ENCODE data around the gene PARD6A.

PARD6A gene

GRCh38 chr16:67653789-67654402 lies 6.9 kb upstream of the PARD6A start:
- DNase-seq (ENCODE audit: low read depth in 3 of 3), result no peak

GRCh38 chr16:67654403-67654911 lies 6.3 kb upstream of the PARD6A start:
- no peak for DNase-seq (ENCODE audit: low read depth in 3 of 3)

DNA sequence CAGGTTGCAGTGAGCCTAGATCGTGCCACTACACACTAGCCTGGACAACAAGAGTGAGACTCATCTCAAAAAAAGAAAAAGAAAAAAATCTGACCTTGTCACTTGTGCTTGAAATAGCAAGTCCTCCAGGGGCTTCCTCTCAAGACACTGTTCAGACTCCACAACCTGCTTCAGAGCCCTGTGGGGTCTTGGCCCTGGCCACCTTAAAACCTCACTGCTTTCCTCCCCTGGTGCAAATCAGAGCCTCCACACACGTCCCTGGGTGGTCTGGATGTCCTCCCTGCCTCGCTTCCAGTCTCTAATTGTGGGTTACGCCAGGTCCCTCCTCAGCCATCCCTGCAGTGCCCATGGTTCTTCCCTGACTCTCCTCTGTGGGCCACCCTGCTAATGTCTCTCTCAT lies 5.4 kb upstream of the PARD6A start:
- DNase-seq (ENCODE audit: low read depth in 3 of 3), result no peak

- DNase-seq (ENCODE audit: low read depth in 3 of 3), result no peak
Observed at GRCh38 chr16:67656344-67657016, 4.3 kb upstream of the PARD6A start.

GRCh38 chr16:67657017-67657608 lies 3.6 kb upstream of the PARD6A start:
- no peak for DNase-seq (ENCODE audit: low read depth in 3 of 3)

DNA sequence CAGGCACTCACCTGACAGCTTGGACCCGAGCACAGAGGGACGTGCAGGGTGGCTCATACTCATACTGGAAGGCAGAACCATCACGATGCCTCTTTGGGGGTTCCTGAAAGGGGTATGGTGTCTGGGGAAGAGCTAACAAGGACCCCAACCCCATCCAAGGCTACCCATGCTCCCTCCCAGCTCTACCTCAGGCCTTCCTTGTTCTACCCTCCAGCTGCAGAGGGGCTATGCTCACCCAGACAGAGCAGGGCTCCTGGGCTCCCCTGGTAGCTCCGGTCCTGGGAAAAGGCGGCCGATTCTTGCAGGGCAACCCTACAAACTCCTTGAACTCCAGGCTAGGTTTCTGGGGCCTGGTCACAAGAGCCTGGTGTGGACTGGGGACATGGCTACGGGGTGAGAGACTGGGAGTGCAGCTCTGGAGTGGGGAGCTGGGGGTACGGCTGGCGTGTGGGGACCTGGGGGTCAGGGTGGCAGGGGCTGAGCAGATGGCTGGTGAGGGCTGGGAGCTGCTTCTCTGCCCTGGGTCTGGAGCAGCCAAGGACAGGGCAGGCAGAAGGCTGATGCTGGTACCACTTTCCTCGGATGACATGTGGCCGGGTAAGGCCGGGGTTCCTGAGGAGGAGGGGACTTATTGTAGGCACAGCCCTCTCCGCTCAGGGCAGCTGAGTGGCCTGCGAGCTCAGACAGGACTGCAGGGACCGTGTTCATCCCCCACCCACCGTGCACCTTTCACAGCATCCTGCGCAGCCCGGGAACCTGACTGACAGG lies 2.8 kb upstream of the PARD6A start:
- DNase-seq (ENCODE audit: low read depth in 3 of 3), result no peak

DNA sequence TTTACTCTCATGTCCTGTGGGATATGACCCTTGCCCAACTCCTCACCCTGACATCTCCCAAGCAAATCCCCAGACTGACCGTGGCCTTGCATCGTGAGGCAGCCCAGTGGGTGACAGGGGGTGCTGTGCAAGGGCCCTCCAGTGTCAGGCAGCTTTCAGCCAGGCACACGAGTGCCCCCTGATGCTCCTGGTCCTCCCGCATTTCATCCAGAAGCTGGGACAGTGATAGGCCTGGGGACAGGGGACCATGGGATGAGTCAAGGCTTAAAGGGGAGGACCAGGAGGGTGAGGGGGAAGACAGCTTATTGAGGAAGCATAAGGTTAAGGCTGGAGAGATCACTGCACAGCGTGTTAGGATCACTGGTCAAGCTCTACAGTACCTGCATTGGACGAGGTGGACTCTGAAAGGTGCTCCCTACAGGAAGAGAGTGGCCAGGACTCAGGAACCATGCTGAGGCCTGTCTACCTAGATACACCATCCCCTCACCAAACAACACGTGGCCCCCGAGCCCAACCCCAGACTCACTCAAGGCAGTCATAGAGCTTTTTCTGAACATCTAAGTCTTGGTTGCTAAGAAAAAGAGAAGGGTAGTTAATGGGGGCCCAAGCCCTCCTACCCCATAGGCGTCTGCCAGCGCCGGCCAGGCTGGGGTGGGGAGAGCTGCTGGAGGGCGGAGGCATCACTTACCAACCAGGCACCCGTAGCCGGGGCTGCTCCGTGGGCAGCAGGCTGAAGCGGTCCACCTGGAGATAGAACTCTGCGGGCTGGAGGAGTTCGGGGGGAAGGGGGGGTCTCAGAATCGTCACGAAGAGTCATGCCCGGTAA lies 1.7 kb upstream of the PARD6A start:
- no peak for DNase-seq (ENCODE audit: low read depth in 3 of 3)

DNA sequence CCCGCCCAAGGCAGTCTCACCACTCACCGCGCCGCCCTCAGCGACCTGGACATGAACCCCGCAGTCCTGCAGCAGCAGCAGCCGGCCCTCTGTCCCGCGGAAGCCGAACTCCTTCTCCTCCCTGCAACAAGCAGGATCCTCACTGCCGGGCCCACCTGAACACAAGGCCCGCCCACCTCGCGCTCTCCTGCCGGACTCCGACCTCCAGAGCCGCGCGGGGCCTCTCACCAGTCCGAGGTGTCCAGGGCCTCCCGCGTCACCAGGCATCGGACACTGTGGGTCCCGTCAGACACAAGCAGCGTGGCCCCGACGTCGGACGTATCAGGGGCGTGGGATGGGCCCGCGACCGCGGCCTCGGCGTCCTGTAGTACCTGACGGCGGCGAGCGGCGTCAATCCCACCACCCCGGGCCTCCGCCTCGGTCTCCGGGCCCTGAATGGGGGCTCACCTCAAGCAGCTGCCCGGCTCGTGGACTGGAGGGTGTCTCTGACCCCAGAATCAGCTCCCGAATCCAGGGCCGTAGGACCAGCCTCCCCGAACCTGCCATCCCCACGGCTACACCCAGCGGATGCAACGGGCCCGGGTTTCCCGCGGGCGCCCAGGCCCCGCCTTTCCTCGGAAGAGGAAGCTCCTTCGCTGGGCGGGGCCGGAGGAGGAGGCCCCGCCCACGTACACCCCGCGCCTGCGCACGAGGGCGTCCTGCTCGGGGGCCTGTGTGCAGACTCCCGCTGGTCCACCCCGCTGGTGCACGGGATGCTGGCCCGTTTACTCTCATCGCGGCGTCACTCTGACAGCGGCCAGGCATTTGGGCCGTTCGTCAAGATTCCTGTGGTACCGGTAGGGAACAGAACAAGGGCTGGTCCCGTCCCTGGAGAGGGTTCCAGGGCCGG lies 841 bp upstream of the PARD6A start, which contains the start of gene ACD:
Gene ACD (minus strand): TSS at position 586 of the 889 bp plus-strand sequence. CDS start 40 bp downstream, at position 546.
- peak; percentile 88 to 94 (median 89) for DNase-seq (ENCODE audit: low read depth in 3 of 3)

DNA sequence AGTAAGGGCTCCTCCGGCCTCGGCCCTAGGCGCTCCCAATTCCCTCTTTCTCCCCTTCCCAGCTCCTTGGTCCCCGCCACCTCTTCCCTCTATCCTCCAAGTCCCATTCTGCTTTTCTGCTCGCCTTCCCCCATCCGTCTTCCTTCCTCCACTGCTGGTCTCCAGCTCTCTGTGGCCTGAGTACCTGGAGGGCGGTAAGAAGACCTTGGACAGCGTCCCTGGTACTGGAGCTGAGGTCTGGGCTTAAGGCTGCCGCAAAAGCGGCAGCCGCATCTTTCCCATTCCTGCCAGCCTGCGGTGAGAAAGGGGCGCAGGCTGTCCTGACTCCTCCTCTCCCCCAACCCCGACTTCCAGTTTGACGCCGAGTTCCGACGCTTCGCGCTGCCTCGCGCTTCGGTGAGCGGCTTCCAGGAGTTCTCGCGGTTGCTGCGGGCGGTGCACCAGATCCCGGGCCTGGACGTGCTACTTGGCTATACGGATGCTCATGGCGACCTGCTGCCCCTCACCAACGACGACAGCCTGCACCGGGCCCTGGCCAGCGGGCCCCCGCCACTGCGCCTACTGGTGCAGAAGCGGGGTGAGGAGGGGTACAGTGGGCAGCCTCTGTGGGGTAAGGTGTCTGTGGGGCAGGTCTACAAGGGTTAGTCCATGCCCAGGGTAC lies 471 bp downstream of the PARD6A start:
- DNase-seq (ENCODE audit: low read depth in 3 of 3), result no peak

DNA sequence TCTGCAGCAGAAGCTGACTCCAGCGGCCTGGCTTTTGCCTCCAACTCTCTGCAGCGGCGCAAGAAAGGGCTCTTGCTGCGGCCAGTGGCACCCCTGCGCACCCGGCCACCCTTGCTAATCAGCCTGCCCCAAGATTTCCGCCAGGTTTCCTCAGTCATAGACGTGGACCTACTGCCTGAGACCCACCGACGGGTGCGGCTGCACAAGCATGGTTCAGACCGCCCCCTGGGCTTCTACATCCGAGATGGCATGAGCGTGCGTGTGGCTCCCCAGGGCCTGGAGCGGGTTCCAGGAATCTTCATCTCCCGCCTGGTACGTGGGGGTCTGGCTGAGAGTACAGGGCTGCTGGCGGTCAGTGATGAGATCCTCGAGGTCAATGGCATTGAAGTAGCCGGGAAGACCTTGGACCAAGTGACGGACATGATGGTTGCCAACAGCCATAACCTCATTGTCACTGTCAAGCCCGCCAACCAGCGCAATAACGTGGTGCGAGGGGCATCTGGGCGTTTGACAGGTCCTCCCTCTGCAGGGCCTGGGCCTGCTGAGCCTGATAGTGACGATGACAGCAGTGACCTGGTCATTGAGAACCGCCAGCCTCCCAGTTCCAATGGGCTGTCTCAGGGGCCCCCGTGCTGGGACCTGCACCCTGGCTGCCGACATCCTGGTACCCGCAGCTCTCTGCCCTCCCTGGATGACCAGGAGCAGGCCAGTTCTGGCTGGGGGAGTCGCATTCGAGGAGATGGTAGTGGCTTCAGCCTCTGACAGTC lies 1.3 kb downstream of the PARD6A start:
- no peak for DNase-seq (ENCODE audit: low read depth in 3 of 3)

DNA sequence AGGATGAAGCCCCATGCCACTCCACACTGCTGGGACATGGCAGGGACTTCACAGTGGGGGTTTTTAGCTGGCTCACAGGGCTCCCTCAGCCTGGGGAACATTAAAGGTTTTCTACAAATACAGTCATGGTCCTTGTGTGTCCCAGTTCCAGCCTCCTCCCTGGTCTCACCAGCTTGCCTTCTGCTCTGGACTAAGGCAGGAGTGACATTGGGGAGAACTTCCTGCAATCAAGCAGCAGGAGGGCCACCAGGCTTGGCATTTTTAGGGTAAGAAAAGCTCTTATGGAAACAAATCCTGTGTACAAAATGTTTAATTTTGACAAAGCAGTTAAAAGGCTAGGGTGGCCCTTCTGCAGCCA lies 1.9 kb downstream of the PARD6A start:
- DNase-seq (ENCODE audit: low read depth in 3 of 3), result no peak

DNA sequence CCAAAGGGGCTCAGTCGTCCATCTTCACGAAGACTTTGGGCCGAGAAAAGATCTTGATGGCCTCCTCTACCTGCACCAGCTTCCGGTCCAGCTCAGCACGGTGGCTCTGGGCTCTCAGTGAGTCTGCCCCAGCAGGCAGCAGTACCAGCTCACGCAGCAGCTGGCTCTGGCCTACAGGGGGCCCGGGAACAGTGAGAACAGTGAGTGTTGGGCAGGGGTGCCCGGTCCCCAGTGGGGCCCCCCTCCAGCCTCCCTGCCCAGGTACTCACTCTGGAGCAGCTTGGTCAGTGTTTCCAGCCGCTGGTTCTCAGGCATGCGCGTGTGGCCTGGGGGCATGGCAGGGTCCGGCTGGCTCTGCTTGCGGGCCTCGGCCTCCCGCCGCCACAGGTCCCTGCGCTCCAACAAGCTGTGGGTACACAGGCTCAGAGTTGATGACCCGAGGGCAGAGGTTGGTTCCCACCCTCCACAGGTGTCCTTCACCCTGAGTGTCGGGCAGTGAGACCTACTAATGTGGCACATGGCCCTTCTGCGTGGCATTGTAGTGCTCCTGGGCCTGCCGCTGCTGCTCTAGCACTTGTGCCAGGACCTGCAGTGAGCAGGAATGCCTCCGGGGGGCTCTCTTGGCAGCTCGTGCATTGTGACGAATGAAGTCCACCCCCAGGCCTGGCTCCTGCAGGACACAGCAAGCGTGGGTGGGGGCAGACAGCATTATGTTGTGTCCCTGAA lies 2.6 kb downstream of the PARD6A start:
- DNase-seq (ENCODE audit: low read depth in 3 of 3), result no peak

GRCh38 chr16:67663877-67664222 lies 3.1 kb downstream of the PARD6A start:
- DNase-seq (ENCODE audit: low read depth in 3 of 3), result no peak

DNA sequence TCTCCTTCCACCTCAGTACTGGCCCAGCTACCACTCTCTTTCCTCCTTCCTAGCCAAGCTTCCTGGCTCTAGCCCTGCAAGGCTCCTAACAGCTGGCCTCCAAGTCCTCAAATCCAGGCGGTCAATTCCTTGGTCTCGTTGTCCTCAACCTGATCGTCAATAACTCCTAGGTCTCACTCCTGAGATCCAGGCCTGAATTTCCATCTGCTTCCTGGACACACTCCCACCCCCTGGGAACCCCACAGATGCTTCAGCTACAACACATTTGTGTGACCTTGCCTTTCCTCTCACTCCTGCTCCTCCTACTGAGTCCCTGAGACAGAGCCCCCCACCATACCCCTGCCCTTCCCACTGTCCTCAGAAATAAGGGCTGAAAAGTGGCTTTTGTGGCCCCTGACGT lies 3.5 kb downstream of the PARD6A start:
- DNase-seq (ENCODE audit: low read depth in 3 of 3), result no peak

DNA sequence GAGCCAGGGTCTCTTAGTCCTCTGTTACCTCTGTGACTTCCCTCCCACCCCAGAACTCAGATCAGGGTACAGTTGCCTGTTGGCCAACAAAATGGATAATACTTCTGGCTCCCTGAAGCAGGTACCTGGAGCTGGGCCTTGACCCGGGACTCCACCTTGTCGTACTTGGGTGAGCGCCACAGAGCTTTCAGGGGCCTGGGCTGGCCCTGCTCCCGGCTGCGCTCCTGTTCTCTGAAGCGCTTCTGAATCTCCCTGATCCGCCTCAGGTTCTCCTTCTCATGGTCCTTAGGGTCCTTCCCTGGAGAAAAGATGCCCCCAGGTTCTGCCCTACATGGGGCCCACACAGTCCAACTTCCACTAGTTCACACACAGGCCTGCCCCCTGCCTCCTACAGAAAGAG lies 4.1 kb downstream of the PARD6A start:
- DNase-seq (ENCODE audit: low read depth in 3 of 3), result no peak

- DNase-seq (ENCODE audit: low read depth in 3 of 3), result no peak
Observed at GRCh38 chr16:67665598-67665997, 4.8 kb downstream of the PARD6A start.

DNA sequence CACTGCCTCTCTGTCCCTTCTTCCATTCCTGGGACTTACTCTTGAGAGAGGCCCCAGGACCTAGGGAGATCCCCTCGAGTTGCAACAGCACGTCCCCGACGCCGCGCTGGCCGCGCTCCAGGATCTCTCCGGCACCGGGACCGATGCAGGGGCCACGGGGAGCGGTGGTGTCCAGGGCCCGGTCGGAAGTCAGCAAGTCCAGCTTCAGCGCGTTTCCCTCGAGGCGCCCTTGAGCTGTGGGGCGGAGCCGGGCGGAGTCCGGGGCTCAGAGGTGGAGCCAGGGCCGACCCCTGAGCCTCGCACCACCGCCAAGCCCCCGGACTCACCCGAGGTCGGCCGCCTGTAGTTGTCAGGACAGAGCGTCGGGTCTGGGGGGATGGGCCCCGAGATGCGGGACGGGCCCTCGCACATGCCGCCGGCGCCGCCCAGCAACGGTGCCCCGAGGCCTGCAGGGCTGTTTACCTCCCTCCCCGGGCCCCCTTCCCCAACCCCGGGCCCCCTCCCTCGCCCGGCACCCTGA lies 5.3 kb downstream of the PARD6A start:
- DNase-seq (ENCODE audit: low read depth in 3 of 3), result no peak

Data from stimulated activated CD4-positive, alpha-beta T cell treated with anti-CD3 and anti-CD28 coated beads, TNF-alpha, amount 100 ng/mL, for 4 hours (primary cell).